Type B pancreatic cell (in vitro differentiated cells): Measurements from ENCODE around the gene SFPQ. TPM values are rescaled to one million over a fixed set of nuclear protein-coding genes. Genes with fewer than 3 reads are reported as not detected.

Experiments
- DNase-seq: peaks from one replicate; pipeline ENCODE4 v3.0.0; 2021; ENCODE audit warnings: mixed read lengths; ENCODE audit not compliant: unreplicated experiment; ENCODE audit errors: extremely low spot score
- H3K27ac Mint-ChIP-seq: 2 replicates; pipeline ENCODE4 v1.8.0; 2021; ENCODE audit warnings: mild to moderate bottlenecking, mixed read lengths
- H3K27me3 Mint-ChIP-seq: 2 replicates; pipeline ENCODE4 v1.8.0; 2021; ENCODE audit warnings: mixed read lengths
- H3K36me3 Mint-ChIP-seq: 2 replicates; pipeline ENCODE4 v1.8.0; 2021; ENCODE audit warnings: mixed read lengths
- H3K4me1 Mint-ChIP-seq: one replicate; pipeline ENCODE4 v1.8.0; 2021; ENCODE audit warnings: mixed read lengths; ENCODE audit not compliant: unreplicated experiment
- H3K4me3 Mint-ChIP-seq: 2 replicates; pipeline ENCODE4 v1.8.0; 2021; ENCODE audit warnings: mild to moderate bottlenecking, mixed read lengths
- H3K9me3 Mint-ChIP-seq: 2 replicates; pipeline ENCODE4 v1.8.0; 2021; ENCODE audit warnings: mixed read lengths
- CTCF ChIP-seq: fragments of 200-600 bp; sonication (generic); conservative IDR thresholded peaks from 2 replicates; pipeline ENCODE4 v1.5.0; 2021; ENCODE audit warnings: antibody characterized with exemption, mild to moderate bottlenecking
- total RNA-seq: library from RNA; stranded (reverse); gene quantifications from 2 replicates; pipeline ENCODE4 v1.2.1, GENCODE V29; 2021; ENCODE audit warnings: low replicate concordance

Gene SFPQ
- total RNA-seq, 1 donor from 2014 or later, result 445 TPM

DNA sequence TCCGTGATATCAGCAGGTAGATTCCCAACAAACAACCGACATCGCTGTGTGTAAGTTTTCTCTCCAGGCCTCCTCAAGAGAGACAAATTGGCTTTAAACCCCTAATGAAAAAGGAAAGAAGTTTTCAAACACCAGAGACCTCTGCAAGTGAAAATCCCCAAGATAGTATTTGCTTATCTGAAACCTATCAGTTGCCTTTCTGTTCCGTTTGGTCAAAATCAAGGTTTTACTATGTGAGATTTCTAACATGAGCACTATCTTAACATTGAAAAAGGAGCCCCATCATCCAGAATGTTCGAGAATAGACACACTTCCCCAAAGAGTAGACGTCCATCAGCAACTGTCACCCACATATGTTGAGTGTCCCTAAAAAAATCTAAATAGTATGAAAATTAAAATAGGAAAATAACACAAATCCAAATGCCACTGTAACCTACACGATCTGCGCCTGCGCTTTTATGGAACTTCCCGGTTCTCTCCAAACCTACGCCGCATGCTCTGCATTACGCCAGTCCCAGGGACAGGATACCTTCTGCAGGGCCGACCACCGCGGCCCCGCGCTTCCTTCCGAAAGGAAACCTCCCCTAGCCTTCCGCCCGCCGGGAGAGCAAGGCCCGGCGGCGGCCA lies 1.4 kb downstream of the SFPQ start:
- no peak for DNase-seq
- peak overlapping the region; percentile 96 for H3K4me3 Mint-ChIP-seq
- no peak for TF ChIP-seq CTCF
- no peaks in the 10 kb centered on the region for H3K27me3 Mint-ChIP-seq
- peak overlapping the region; percentile 87 for H3K27ac Mint-ChIP-seq
- H3K4me1 Mint-ChIP-seq, result peaks cover 45% of the 10 kb centered on the region
- H3K9me3 Mint-ChIP-seq, result no peaks in the 10 kb centered on the region
- H3K36me3 Mint-ChIP-seq, result peaks cover 52% of the 10 kb centered on the region

- no peak for DNase-seq
- H3K27ac Mint-ChIP-seq, result peak overlapping the region; percentile 87
Measured at GRCh38 chr1:35190784-35191183, 2.2 kb downstream of the SFPQ start.

DNA sequence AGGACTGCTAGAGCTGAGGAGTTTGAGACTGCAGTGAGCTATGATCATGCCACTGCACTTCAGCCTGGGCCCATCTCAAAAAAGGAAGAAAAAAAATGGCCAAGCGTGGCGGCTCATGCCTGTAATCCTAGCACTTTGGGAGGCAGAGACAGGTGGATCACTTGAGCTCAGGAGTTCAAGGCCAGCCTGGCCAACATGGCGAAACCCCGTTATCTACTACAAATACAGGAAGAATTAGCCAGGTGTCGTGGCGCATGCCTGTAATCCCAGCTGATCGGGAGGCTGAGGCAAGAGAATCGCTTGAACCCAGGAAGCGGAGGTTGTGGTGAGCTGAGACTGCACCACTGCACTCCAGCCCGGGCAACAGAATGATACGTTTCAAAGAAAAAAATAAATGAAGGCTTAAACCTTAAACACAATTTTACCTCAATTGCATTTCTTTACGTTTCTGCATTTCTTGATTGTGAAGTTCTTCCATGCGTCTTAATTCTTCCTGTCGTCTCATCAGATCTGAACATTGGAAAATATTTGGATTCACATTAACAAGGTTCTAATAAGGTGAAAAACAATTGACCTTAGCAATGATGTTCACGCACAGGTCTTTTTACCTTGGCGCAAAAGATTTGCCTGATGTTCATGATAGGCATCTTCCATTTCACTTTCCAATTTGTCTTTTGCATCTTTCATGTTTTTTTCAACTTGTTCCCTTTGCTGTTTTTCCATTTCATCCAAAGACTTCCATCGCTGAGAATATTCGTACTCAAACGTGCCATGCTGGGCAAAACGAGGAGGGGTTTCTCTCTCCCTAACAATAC lies 4.2 kb downstream of the SFPQ start:
- Mint-ChIP-seq H3K27ac (peak overlapping the region; percentile 87), H3K4me1 (peaks cover 61% of the 10 kb centered on the region)

More at GRCh38 chr1:35190784-35191183, 2.2 kb downstream of the SFPQ start:
- Mint-ChIP-seq H3K9me3 (no peaks in the 10 kb centered on the region), H3K27me3 (no peaks in the 10 kb centered on the region), H3K4me1 (peaks cover 53% of the 10 kb centered on the region), H3K36me3 (peaks cover 59% of the 10 kb centered on the region), H3K4me3 (peak overlapping the region; percentile 96)
- no peak for TF ChIP-seq CTCF

GRCh38 chr1:35187816-35188342 lies 5.1 kb downstream of the SFPQ start:
- peaks cover 78% of the 10 kb centered on the region for H3K36me3 Mint-ChIP-seq
- H3K9me3 Mint-ChIP-seq, result no peaks in the 10 kb centered on the region

More for the DNA sequence above, 4.2 kb downstream of the SFPQ start:
- Mint-ChIP-seq H3K4me3 (peak overlapping the region; percentile 96), H3K36me3 (peaks cover 75% of the 10 kb centered on the region), H3K27me3 (no peaks in the 10 kb centered on the region), H3K9me3 (no peaks in the 10 kb centered on the region)
- no peak for TF ChIP-seq CTCF
- DNase-seq, result no peak

DNA sequence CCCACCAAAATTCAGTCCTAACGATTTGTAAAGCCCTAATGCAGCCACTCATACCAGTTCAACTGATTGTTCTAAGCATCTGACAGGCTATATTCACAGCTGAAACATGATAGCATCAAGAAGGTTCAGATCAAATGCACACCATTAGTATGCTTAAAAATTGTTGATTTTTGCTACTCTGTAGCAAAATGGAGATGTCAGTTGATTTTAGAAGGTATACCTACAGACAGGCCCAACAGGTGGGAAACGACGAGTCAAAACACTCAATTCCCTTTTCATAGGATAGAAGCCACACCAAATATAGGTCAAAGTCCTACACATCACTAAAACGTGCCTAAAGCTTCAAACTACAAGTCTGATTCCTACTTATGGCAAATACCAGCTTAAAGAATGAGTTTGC lies 6.7 kb downstream of the SFPQ start:
- TF ChIP-seq CTCF, result no peak
- Mint-ChIP-seq H3K9me3 (no peaks in the 10 kb centered on the region), H3K27ac (peak overlapping the region; percentile 38), H3K4me1 (peaks cover 67% of the 10 kb centered on the region), H3K27me3 (no peaks in the 10 kb centered on the region), H3K36me3 (peaks cover 84% of the 10 kb centered on the region), H3K4me3 (peak overlapping the region; percentile 58)
- DNase-seq, result no peak

More at GRCh38 chr1:35187816-35188342, 5.1 kb downstream of the SFPQ start:
- Mint-ChIP-seq H3K4me1 (peaks cover 55% of the 10 kb centered on the region), H3K27ac (peak overlapping the region; percentile 87), H3K4me3 (peak overlapping the region; percentile 96), H3K27me3 (no peaks in the 10 kb centered on the region)
- DNase-seq, result no peak
- no peak for TF ChIP-seq CTCF
